ENCODE results near the gene A4GNT.

A4GNT gene

GRCh38 chr3:138079901-138080300 lies 52.3 kb downstream of the A4GNT start:
- H3K4me3 ChIP-seq (ENCODE audit: low read depth, low read length): no peak overlapping the region
- TF ChIP-seq, protein P1, sequence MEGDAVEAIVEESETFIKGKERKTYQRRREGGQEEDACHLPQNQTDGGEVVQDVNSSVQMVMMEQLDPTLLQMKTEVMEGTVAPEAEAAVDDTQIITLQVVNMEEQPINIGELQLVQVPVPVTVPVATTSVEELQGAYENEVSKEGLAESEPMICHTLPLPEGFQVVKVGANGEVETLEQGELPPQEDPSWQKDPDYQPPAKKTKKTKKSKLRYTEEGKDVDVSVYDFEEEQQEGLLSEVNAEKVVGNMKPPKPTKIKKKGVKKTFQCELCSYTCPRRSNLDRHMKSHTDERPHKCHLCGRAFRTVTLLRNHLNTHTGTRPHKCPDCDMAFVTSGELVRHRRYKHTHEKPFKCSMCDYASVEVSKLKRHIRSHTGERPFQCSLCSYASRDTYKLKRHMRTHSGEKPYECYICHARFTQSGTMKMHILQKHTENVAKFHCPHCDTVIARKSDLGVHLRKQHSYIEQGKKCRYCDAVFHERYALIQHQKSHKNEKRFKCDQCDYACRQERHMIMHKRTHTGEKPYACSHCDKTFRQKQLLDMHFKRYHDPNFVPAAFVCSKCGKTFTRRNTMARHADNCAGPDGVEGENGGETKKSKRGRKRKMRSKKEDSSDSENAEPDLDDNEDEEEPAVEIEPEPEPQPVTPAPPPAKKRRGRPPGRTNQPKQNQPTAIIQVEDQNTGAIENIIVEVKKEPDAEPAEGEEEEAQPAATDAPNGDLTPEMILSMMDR (conservative IDR thresholded peaks at IDR 0.05; ENCODE audit: low read depth, low read length): no peak
- peak; percentile 45 for DNase-seq (ENCODE audit: low read depth)

DNA sequence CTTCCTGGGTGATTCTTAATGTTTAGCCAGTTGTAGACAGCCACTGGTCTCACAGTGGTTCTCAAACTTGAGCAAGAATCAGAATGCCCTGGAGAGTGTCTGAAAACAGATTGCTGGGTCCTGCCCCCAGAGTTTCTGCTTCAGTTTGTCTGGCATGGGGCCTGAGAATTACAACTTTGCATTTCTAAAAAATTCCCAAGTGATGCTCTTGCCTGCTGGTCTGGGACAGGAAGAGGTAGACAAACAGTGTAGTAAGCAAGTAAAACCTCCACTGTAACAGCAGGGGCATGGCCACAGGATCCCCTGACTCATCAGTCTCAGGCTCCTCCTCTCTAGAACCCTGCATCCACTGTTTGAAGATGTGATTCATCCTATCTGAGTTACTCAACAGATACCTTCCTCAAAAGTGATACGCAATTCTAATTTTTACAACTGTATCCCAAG lies 53.3 kb downstream of the A4GNT start:
- no peak overlapping the region for H3K4me3 ChIP-seq (ENCODE audit: low read depth, low read length)
- peak; percentile 99 for DNase-seq (ENCODE audit: low read depth)
- TF ChIP-seq, protein P1 (conservative IDR thresholded peaks at IDR 0.05; ENCODE audit: low read depth, low read length): no peak

- DNase-seq (ENCODE audit: low read depth): peak; percentile 77
- TF ChIP-seq, protein P1 (conservative IDR thresholded peaks at IDR 0.05; ENCODE audit: low read depth, low read length): no peak
- no peak overlapping the region for H3K4me3 ChIP-seq (ENCODE audit: low read depth, low read length)
Measured at GRCh38 chr3:138078096-138078495, 54.1 kb downstream of the A4GNT start.
